Measurements from ENCODE around the gene DAPK3.
"Not testable (repeated sequence)": the region's sequence is repeated elsewhere in the genome, so short reads cannot be mapped to it uniquely, and the experiment has no call there.

The DAPK3 gene

DNA sequence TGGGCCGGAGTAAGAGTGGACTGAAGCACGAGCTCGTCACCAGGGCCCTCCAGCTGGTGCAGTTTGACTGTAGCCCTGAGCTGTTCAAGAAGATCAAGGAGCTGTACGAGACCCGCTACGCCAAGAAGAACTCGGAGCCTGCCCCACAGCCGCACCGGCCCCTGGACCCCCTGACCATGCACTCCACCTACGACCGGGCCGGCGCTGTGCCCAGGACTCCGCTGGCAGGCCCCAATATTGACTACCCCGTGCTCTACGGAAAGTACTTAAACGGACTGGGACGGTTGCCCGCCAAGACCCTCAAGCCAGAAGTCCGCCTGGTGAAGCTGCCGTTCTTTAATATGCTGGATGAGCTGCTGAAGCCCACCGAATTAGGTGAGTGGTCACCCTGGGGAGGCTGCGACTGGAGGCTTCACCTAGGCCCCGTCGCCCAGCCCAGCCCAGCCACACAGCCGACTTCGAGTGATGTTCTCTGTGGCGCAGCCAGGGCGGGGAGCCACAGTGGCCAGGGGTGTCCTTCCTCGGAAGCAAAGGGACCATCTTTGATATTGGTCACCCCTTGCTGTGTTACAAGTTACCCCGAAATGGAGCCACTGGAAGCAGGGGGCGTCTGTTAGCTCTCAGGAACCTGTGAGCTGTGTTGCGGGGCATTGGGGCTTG is 42.2 kb upstream of the DAPK3 start:
- peaks cover 8% of the 10 kb centered on the region for H3K4me1 ChIP-seq (ENCODE audit: control insufficient read depth, insufficient read depth, low read length, unreplicated experiment)
- peaks cover 35% of the 10 kb centered on the region for H3K79me2 ChIP-seq (ENCODE audit: control insufficient read depth, insufficient read depth, low read length, unreplicated experiment)
- no peak overlapping the region for H2AFZ ChIP-seq (ENCODE audit: low read length, unreplicated experiment)
- H3K36me3 ChIP-seq (ENCODE audit: insufficient read depth, low read length) = no peaks in the 10 kb centered on the region
- H3K27me3 ChIP-seq (ENCODE audit: insufficient read depth, low read length) = no peaks in the 10 kb centered on the region
- H3K4me3 ChIP-seq (ENCODE audit: low read depth, low read length) = no peak overlapping the region
- H3K27ac ChIP-seq (ENCODE audit: low read depth, low read length) = no peak overlapping the region

DNA sequence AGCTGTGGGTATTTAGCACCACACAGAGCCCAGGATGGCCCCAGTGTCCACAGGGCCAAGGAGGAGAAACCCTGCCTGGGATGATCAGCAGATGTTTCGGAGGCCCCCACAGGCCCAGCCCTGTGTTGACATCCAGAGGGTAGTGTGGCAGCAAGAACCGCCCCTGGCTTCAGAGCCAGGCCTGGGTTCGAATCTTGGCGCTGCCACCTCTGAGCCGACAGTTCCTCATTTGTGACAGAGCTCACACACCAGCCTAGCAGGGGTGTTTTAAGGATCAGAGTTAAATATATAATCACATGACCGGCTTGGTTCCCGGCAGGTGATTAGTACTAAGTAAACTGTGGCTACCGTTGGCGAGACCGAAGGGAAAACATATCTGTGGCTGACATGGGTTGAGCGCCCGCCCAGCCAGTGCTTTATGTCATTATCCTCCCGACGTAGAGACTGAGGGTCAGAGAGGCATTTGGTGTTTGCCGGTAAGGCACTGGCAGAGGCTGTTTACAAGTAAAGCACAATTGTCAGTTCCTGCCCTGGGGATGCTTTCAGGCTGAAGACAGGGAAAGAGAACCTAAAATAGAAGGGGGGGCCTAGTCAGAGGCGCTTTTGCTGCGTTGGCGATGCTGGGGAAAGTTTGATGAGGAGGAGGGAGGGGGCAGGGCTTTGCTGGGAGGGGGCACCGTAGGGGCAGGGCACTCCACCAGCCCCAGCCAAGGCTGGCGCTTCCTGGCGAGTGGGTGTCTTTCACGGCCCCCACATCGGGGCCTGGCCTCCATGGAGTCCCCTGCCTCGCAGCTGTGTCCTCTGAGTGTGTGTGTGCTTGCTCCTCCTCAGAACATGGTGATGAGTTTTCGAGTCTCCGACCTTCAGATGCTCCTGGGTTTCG is 41.4 kb upstream of the DAPK3 start:
- Histone ChIP-seq H3K27ac (ENCODE audit: low read depth, low read length) (no peak overlapping the region), H3K4me3 (ENCODE audit: low read depth, low read length) (no peak overlapping the region), H3K4me1 (ENCODE audit: control insufficient read depth, insufficient read depth, low read length, unreplicated experiment) (peaks cover 8% of the 10 kb centered on the region), H3K27me3 (ENCODE audit: insufficient read depth, low read length) (no peaks in the 10 kb centered on the region), H3K79me2 (ENCODE audit: control insufficient read depth, insufficient read depth, low read length, unreplicated experiment) (peaks cover 39% of the 10 kb centered on the region), H2AFZ (ENCODE audit: low read length, unreplicated experiment) (no peak overlapping the region), H3K36me3 (ENCODE audit: insufficient read depth, low read length) (no peaks in the 10 kb centered on the region)

DNA sequence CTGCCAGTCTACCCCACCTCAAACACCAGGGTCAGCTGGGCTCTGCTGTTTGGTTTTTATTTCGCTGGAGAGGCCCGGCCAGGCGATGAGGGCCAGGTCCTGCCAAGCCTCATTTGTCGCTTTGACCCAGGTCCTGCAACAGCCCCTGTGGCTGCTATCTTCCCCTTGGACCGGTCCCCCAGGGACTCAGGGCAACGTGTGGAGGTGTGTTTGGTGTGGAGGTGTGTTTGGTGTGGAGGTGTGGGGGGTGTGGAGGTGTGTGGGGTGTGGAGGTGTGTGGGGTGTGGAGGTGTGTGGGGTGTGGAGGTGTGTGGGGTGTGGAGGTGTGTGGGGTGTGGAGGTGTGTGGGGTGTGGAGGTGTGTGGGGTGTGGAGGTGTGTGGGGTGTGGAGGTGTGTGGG is 40.5 kb upstream of the DAPK3 start:
- H3K79me2 ChIP-seq (ENCODE audit: control insufficient read depth, insufficient read depth, low read length, unreplicated experiment) = peaks cover 39% of the 10 kb centered on the region
- not testable (repeated sequence) for H3K36me3 ChIP-seq (ENCODE audit: insufficient read depth, low read length)

DNA sequence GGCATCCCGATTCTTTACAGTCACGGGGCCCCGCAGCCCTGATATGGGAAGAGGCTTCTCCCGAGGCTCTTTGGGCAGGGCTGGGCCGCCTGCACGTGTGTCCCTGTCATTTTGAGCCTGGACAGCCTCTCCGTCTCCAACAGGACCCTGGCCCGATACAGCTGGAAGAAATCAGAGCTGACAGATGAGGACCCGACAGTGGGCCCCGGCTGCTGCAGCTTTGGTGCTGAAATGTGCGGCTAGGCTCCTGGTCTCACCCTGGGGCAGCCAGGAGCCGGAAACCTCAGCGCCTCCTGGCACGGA is 39.9 kb upstream of the DAPK3 start:
- Histone ChIP-seq H3K4me1 (ENCODE audit: control insufficient read depth, insufficient read depth, low read length, unreplicated experiment) (peaks cover 8% of the 10 kb centered on the region), H3K4me3 (ENCODE audit: low read depth, low read length) (no peak overlapping the region), H2AFZ (ENCODE audit: low read length, unreplicated experiment) (no peak overlapping the region), H3K36me3 (ENCODE audit: insufficient read depth, low read length) (no peaks in the 10 kb centered on the region), H3K79me2 (ENCODE audit: control insufficient read depth, insufficient read depth, low read length, unreplicated experiment) (peaks cover 36% of the 10 kb centered on the region), H3K27me3 (ENCODE audit: insufficient read depth, low read length) (no peaks in the 10 kb centered on the region), H3K27ac (ENCODE audit: low read depth, low read length) (no peak overlapping the region)

More for the DNA sequence above, 40.5 kb upstream of the DAPK3 start:
- not testable (repeated sequence) for H3K27me3 ChIP-seq (ENCODE audit: insufficient read depth, low read length); H3K4me1 ChIP-seq (ENCODE audit: control insufficient read depth, insufficient read depth, low read length, unreplicated experiment); H2AFZ ChIP-seq (ENCODE audit: low read length, unreplicated experiment); H3K4me3 ChIP-seq (ENCODE audit: low read depth, low read length); H3K27ac ChIP-seq (ENCODE audit: low read depth, low read length)

DNA sequence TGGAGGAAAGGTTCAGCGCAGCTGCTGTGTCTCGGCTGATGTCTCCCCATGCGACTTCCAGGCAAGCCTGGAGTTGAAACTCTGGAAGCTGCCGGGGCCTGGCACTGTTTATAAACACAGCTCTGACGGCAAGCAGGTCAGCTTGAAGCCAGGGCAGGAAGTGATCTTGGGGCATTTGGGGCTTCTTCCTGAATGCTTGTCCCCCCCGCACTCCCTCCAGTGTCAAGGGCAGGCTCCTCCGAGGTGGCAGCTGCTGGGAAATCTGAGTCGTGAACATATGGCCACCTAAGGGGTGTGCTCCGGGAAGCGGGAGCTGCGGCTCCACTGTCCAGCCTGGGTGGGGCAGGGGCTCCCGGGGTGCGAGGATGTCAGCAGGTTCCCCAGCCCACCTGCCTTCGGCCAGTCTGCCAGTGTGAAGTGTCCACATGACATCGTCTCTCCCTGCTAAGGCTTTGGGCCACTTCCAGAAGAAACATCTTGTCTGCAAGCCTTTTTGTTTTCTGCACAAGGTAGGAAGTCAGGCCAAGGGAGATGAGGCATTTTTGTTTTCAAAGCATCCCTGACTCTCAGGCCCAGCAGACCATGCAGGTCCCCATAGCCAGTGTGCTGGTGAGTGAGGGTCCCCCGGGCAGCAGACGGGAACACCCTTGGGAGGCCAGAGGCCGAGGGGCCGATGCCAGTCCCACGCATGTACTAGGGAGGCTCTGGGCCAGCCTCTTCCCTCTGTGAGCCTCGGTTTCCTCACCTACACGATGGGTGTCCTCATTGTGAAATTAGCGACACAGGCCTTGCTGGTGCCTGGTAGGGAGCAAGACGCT is 39.3 kb upstream of the DAPK3 start:
- Histone ChIP-seq H3K4me3 (ENCODE audit: low read depth, low read length) (no peak overlapping the region), H3K4me1 (ENCODE audit: control insufficient read depth, insufficient read depth, low read length, unreplicated experiment) (peaks cover 8% of the 10 kb centered on the region)

DNA sequence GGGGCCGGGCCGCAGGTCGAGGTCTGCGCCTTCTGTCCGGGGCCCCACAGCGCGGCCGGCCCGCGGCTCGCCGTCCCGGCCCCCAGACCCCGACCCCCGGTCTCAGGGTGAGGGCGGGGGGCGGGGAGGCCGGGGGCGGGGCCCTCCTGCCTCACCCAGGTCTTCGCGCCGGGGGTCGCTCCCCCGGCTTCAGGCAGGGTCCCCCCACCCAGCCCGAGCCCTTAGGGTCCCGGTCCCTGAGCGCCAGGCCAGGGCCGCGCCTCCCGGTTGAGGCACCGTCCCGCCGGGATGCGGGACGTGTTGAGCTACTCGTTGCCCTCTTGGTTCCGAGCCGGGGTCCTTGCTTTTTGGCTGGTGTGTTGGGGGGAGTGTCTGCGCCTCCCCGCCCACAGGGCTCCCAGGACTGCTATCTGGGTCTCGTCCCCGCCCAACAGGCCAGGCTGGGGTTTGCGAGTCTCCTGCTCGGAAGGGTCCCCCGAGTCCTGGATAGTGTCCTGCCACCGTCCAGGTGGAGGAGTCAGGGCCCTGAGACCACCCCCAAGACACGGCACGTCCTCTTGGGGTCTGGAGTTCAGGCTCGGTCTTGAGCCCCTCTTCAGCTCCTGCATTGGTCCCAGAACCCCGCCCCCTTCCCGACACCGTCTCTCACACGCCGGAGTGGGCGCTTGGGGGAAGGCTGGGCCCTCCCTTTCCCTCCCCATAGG is 37.1 kb upstream of the DAPK3 start:
- Histone ChIP-seq H3K27me3 (ENCODE audit: insufficient read depth, low read length) (no peaks in the 10 kb centered on the region), H2AFZ (ENCODE audit: low read length, unreplicated experiment) (peak overlapping the region; percentile 38), H3K27ac (ENCODE audit: low read depth, low read length) (no peak overlapping the region), H3K4me3 (ENCODE audit: low read depth, low read length) (peak overlapping the region; percentile 91), H3K36me3 (ENCODE audit: insufficient read depth, low read length) (no peaks in the 10 kb centered on the region), H3K79me2 (ENCODE audit: control insufficient read depth, insufficient read depth, low read length, unreplicated experiment) (peaks cover 36% of the 10 kb centered on the region), H3K4me1 (ENCODE audit: control insufficient read depth, insufficient read depth, low read length, unreplicated experiment) (peaks cover 8% of the 10 kb centered on the region)

More for the DNA sequence above, 39.3 kb upstream of the DAPK3 start:
- Histone ChIP-seq H3K36me3 (ENCODE audit: insufficient read depth, low read length) (no peaks in the 10 kb centered on the region), H2AFZ (ENCODE audit: low read length, unreplicated experiment) (no peak overlapping the region), H3K79me2 (ENCODE audit: control insufficient read depth, insufficient read depth, low read length, unreplicated experiment) (peaks cover 36% of the 10 kb centered on the region), H3K27me3 (ENCODE audit: insufficient read depth, low read length) (no peaks in the 10 kb centered on the region), H3K27ac (ENCODE audit: low read depth, low read length) (no peak overlapping the region)

DNA sequence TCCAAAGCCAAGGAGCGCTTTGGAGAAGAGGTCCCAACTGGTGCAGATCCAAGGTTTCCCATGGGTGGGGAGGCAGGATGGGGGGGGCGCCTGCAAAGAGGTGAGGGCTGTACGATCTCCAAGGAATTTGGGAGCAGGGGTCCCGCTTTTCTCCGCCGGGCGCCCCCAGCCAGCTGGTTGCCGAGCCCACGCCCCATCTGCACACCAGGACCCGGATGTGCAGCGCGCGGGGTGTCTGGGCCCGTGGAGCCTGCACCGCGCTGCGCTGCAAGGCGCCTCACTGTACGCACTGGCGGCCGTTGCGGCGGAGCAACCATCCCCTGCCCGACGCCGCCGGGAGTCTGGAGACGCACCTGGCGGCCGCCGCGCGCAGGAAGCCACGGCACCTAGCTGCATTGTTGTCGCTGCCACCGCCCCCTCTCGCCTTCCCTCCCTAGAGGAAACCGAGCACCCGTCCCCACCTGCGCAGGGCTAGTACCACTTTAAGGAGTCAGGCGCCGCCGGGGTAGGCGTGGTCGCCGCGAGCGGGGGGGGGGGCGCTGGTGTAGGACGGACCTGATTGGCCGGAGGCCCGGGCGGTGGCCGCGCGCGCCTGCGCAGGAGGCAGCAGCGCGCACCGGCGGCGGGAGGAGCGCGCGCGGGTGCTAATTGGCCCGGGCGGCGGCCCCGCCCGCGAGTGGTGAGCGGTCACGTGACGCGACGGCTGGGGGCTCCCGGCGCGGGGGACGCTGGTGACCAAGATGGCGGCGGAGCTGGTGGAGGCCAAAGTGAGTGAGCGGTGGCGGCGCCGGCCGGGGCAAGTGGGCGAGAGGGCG is 36.3 kb upstream of the DAPK3 start, which contains the start of gene PIAS4:
Gene PIAS4 (plus strand): TSS at position 716 of the 815 bp plus-strand sequence. CDS start 25 bp downstream, at position 741.
- Histone ChIP-seq H3K79me2 (ENCODE audit: control insufficient read depth, insufficient read depth, low read length, unreplicated experiment) (peaks cover 36% of the 10 kb centered on the region), H2AFZ (ENCODE audit: low read length, unreplicated experiment) (peak within 1 kb of the TSS; percentile 75), H3K4me1 (ENCODE audit: control insufficient read depth, insufficient read depth, low read length, unreplicated experiment) (peaks cover 8% of the 10 kb centered on the region), H3K27ac (ENCODE audit: low read depth, low read length) (no peak within 1 kb of the TSS), H3K27me3 (ENCODE audit: insufficient read depth, low read length) (no peaks in the 10 kb centered on the region), H3K36me3 (ENCODE audit: insufficient read depth, low read length) (no peaks in the 10 kb centered on the region), H3K4me3 (ENCODE audit: low read depth, low read length) (peak within 1 kb of the TSS; percentile 91)

DNA sequence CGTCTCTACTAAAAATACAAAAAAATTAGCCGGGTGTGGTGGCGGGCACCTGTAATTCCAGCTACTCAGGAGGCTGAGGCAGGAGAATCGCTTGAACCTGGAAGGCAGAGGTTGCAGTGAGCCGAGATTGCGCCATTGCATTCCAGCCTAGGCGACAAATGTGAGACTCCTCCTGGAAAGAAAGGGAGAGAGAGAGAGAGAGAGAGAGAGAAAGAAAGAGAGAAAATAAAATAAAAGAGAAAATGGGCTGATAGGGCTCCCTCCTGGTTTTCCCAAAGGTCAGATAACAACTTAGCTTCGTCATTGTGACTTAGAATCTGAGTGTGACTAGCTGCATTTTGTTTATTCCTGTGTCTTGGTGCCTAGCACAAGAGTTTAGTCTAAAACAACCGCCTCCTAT is 34.5 kb upstream of the DAPK3 start:
- H3K4me3 ChIP-seq (ENCODE audit: low read depth, low read length); H3K36me3 ChIP-seq (ENCODE audit: insufficient read depth, low read length); H3K27me3 ChIP-seq (ENCODE audit: insufficient read depth, low read length); H3K4me1 ChIP-seq (ENCODE audit: control insufficient read depth, insufficient read depth, low read length, unreplicated experiment); H3K27ac ChIP-seq (ENCODE audit: low read depth, low read length); H2AFZ ChIP-seq (ENCODE audit: low read length, unreplicated experiment): not testable (repeated sequence)
- peaks cover 27% of the 10 kb centered on the region for H3K79me2 ChIP-seq (ENCODE audit: control insufficient read depth, insufficient read depth, low read length, unreplicated experiment)

DNA sequence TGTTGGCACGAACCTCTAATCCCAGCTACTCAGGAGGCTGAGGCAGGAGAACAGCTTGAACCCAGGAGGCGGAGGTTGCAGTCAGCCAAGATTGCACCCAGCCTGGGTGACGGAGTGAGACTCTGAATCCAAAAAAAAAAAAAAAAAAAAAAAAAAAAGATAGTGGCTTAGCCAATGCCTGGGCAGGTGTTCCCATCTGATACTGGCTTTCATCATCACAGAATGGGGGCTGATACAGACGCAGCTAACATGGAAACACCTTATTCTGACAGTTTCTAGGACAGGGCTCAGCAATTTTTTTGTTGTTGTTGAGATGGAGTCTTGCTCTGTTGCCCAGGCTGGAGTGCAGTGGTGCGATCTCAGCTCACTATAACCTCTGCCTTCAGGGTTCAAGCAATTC is 29.9 kb upstream of the DAPK3 start:
- not testable (repeated sequence) for H3K27me3 ChIP-seq (ENCODE audit: insufficient read depth, low read length); H2AFZ ChIP-seq (ENCODE audit: low read length, unreplicated experiment); H3K36me3 ChIP-seq (ENCODE audit: insufficient read depth, low read length); H3K4me3 ChIP-seq (ENCODE audit: low read depth, low read length); H3K79me2 ChIP-seq (ENCODE audit: control insufficient read depth, insufficient read depth, low read length, unreplicated experiment); H3K27ac ChIP-seq (ENCODE audit: low read depth, low read length); H3K4me1 ChIP-seq (ENCODE audit: control insufficient read depth, insufficient read depth, low read length, unreplicated experiment)

Data from ACC112 (cell line).